SU-DHL-6 (cell line): ENCODE data around the gene MTG2.

Source experiments
- CTCF ChIP-seq: fragments of 200-600 bp; sonication (generic); IDR thresholded peaks from one replicate; pipeline ENCODE4 v1.5.1; 2017; ENCODE audit warnings: antibody characterized with exemption, mild to moderate bottlenecking, low read length, moderate library complexity; ENCODE audit not compliant: insufficient read depth, poor library complexity, severe bottlenecking
- EZH2phosphoT487 ChIP-seq: fragments of 200-600 bp; sonication (generic), shearing (Covaris generic); conservative IDR thresholded peaks from 2 replicates; pipeline ENCODE4 v1.6.1; 2018; ENCODE audit warnings: mild to moderate bottlenecking, antibody characterized with exemption, low read length, moderate library complexity, mixed read lengths

- TF ChIP-seq CTCF = no peak
- TF ChIP-seq EZH2phosphoT487 = no peak
Measured at GRCh38 chr20:62160876-62161275, 22.0 kb upstream of the MTG2 start.
